Stimulated activated CD4-positive, alpha-beta T cell treated with anti-CD3 and anti-CD28 coated beads, Interleukin-12 subunit alpha, Interleukin-12 subunit beta, amount 100 ng/mL, for 4 hours (primary cell): ENCODE measurements around the gene TMEM229A.
"Not testable (repeated sequence)": the region's sequence is repeated elsewhere in the genome, so short reads cannot be mapped to it uniquely, and the experiment has no call there.

Source experiments
- DNase-seq: peaks from one replicate; pipeline ENCODE4 v3.0.0-alpha.2; 2020

TMEM229A gene

GRCh38 chr7:124032369-124033094, at the start of gene TMEM229A:
TMEM229A (minus strand) TSS chr7:124033067; CDS start chr7:124033003, 64 bp downstream.
- no peak for DNase-seq

- not testable (repeated sequence) for DNase-seq
Observed at GRCh38 chr7:124082234-124082633, 49.4 kb upstream of the TMEM229A start.

- DNase-seq, result no peak
Observed at GRCh38 chr7:124077546-124077945, 44.7 kb upstream of the TMEM229A start.

GRCh38 chr7:124076841-124077240, 44.0 kb upstream of the TMEM229A start:
- no peak for DNase-seq

- no peak for DNase-seq
Observed at GRCh38 chr7:124074007-124074406, 41.1 kb upstream of the TMEM229A start.

GRCh38 chr7:124073310-124073645, 40.4 kb upstream of the TMEM229A start:
- no peak for DNase-seq

- DNase-seq, result no peak
Observed at GRCh38 chr7:124072603-124073309, 39.9 kb upstream of the TMEM229A start.

- DNase-seq, result no peak
Observed at GRCh38 chr7:124071843-124072242, 39.0 kb upstream of the TMEM229A start.

GRCh38 chr7:124062171-124062570, 29.3 kb upstream of the TMEM229A start:
- DNase-seq, result no peak

GRCh38 chr7:124060528-124060927, 27.7 kb upstream of the TMEM229A start:
- no peak for DNase-seq

GRCh38 chr7:124059375-124059774, 26.5 kb upstream of the TMEM229A start:
- no peak for DNase-seq

GRCh38 chr7:124058515-124058914, 25.6 kb upstream of the TMEM229A start:
- DNase-seq, result no peak

GRCh38 chr7:124057872-124058271, 25.0 kb upstream of the TMEM229A start:
- DNase-seq, result no peak

- DNase-seq, result no peak
Observed at GRCh38 chr7:124056234-124056633, 23.4 kb upstream of the TMEM229A start.

GRCh38 chr7:124051681-124052377, 19.0 kb upstream of the TMEM229A start:
- DNase-seq, result no peak

- no peak for DNase-seq
Observed at GRCh38 chr7:124042826-124043225, 10.0 kb upstream of the TMEM229A start.

GRCh38 chr7:124041439-124041838, 8.6 kb upstream of the TMEM229A start:
- no peak for DNase-seq

- not testable (repeated sequence) for DNase-seq
Observed at GRCh38 chr7:124037902-124038301, 5.0 kb upstream of the TMEM229A start.

- DNase-seq, result no peak
Observed at GRCh38 chr7:124035706-124036105, 2.8 kb upstream of the TMEM229A start.

GRCh38 chr7:124034754-124035100, 1.9 kb upstream of the TMEM229A start:
- DNase-seq, result no peak

- no peak for DNase-seq
Observed at GRCh38 chr7:124033807-124034753, 1.2 kb upstream of the TMEM229A start.

GRCh38 chr7:124033095-124033806, 384 bp upstream of the TMEM229A start:
- no peak for DNase-seq
